Glutamatergic neuron (in vitro differentiated cells): ENCODE measurements around the gene FARP1. TPM values are rescaled to one million over a fixed set of nuclear protein-coding genes. Genes with fewer than 3 reads are reported as not detected.
A peak's percentile ranks its signal among the peaks of the same experiment; 100 is the strongest.

ENCODE experiments used
- DNase-seq: peaks from one replicate; pipeline ENCODE4 v3.0.0; 2022
- H3K27ac Mint-ChIP-seq: one replicate; pipeline ENCODE4 v1.8.0; 2020; ENCODE audit warnings: mild to moderate bottlenecking, mixed read lengths, inconsistent platforms; ENCODE audit not compliant: unreplicated experiment
- H3K27me3 Mint-ChIP-seq: one replicate; pipeline ENCODE4 v1.8.0; 2020; ENCODE audit warnings: mild to moderate bottlenecking, moderate library complexity, mixed read lengths, inconsistent platforms; ENCODE audit not compliant: unreplicated experiment
- H3K36me3 Mint-ChIP-seq: one replicate; pipeline ENCODE4 v1.8.0; 2020; ENCODE audit warnings: mild to moderate bottlenecking, mixed read lengths, inconsistent platforms; ENCODE audit not compliant: unreplicated experiment
- H3K4me1 Mint-ChIP-seq: one replicate; pipeline ENCODE4 v1.8.0; 2020; ENCODE audit warnings: mild to moderate bottlenecking, low read depth, mixed read lengths, inconsistent platforms; ENCODE audit not compliant: unreplicated experiment
- H3K4me3 Mint-ChIP-seq: one replicate; pipeline ENCODE4 v1.8.0; 2020; ENCODE audit warnings: mild to moderate bottlenecking, mixed read lengths, inconsistent platforms; ENCODE audit not compliant: unreplicated experiment
- H3K9me3 Mint-ChIP-seq: one replicate; pipeline ENCODE4 v1.8.0; 2020; ENCODE audit warnings: mild to moderate bottlenecking, moderate library complexity, mixed read lengths, inconsistent platforms; ENCODE audit not compliant: unreplicated experiment
- total RNA-seq: library from RNA; stranded (reverse); fragmentation: NEBNext Ultra II Directional; extraction: Animal tissue kit (Norgen Biotek cat#: 25700); gene quantifications from one replicate; pipeline ENCODE4 v1.2.1, GENCODE V29; 2021; ENCODE audit not compliant: unreplicated experiment
- TF ChIP-seq, protein P1 (sequence below): fragments of 200-600 bp; sonication (generic); IDR thresholded peaks from one replicate; pipeline ENCODE4 v1.5.0; 2021; ENCODE audit not compliant: partially characterized antibody, unreplicated experiment

Gene FARP1
- total RNA-seq, 1 donor from 2014 or later = 233 TPM

DNA sequence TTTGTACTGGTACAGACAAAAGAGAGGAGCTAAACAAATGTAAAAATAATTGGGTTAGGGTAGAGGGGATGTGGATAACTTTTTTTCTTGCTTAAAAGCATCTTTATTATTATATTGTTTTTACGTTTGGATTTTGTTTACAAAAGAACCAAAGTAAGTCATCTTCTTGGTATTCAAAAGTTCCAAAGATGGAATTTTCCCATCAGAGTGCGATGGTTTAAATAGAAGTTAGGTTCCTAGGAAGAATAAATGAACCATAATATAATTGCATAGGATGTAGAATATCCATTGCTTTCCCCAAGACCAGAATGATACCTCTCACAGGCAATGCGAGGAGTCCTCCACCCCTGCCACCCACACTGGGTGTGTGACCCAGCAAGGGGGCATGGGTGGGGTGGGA is 133.6 kb downstream of the FARP1 start:
- Mint-ChIP-seq H3K4me1 (peaks cover 67% of the 10 kb centered on the region), H3K36me3 (no peaks in the 10 kb centered on the region), H3K4me3 (peak overlapping the region; percentile 79), H3K27me3 (peaks cover 12% of the 10 kb centered on the region), H3K9me3 (peaks cover 18% of the 10 kb centered on the region), H3K27ac (peak overlapping the region; percentile 83)
- DNase-seq = no peak
- TF ChIP-seq, protein P1, sequence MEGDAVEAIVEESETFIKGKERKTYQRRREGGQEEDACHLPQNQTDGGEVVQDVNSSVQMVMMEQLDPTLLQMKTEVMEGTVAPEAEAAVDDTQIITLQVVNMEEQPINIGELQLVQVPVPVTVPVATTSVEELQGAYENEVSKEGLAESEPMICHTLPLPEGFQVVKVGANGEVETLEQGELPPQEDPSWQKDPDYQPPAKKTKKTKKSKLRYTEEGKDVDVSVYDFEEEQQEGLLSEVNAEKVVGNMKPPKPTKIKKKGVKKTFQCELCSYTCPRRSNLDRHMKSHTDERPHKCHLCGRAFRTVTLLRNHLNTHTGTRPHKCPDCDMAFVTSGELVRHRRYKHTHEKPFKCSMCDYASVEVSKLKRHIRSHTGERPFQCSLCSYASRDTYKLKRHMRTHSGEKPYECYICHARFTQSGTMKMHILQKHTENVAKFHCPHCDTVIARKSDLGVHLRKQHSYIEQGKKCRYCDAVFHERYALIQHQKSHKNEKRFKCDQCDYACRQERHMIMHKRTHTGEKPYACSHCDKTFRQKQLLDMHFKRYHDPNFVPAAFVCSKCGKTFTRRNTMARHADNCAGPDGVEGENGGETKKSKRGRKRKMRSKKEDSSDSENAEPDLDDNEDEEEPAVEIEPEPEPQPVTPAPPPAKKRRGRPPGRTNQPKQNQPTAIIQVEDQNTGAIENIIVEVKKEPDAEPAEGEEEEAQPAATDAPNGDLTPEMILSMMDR = no peak

DNA sequence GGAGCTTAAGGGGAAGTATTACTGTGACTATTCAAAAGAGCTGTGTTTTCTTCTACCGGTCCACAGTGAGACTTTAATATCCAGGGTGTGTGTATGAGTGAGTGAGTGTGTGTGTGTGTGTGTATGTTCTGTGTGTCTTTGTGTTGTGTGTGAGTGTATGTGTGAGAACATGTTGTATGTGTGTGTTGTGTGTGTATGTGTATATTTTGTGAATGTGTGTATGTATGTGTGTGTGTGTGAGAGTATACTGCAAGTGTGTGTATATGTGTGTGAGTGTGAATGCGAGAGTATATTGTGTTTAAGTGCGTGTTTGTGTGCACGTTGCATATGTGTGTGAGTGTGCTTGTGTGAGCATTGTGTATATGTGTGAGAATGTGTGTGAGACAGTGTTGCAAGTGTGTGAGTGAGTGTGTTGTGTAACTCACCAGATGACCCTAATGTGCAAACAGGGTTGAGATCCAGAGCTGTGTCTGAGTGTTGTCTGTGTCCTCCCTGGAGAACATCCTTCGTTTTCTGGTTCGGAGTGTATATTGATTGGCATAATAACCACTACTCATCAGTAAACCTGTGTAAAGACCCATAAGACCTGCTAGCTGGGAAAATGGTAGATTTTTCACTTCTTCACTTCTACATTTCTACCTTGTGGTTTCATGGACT is 135.3 kb downstream of the FARP1 start:
- Mint-ChIP-seq H3K9me3 (peaks cover 17% of the 10 kb centered on the region), H3K4me1 (peaks cover 57% of the 10 kb centered on the region), H3K27ac (peak overlapping the region; percentile 87), H3K27me3 (peaks cover 11% of the 10 kb centered on the region), H3K36me3 (no peaks in the 10 kb centered on the region), H3K4me3 (peak overlapping the region; percentile 45)
- no peak for DNase-seq
- TF ChIP-seq, protein P1 = no peak

DNA sequence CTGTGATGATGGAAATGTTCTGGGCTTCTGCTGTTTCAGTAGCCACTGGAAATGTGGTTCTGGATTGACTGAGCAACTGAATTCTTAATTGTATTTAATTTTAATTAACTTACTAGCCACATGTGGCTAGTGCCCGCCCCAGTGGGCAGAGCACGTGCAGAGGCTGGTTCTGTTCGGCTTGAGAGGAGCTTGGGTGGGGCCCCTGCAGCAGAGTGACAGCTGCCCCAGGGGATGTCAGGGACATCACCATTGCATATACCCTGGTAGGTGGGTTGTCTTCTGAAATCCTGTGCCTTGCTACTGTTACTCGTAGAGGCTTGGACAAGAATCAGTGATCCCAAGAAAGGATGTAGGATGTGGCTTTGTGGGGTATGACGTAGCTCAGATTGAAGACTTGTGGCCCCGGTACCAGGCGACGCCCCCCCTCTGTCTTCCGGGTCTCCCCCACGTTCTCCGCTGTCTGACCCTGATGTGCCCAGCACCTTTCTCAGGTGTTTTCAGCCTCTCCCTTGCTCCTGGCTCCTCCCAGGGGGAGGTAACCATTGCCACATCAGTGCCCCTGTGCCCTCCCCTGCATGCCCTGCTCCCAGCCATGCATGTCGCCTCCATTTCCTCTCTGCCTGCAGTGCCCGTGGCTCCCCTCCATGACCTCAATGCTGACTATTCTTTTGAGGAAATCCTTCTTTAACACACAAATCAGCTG is 136.7 kb downstream of the FARP1 start:
- peaks cover 46% of the 10 kb centered on the region for H3K4me1 Mint-ChIP-seq
- peaks cover 11% of the 10 kb centered on the region for H3K27me3 Mint-ChIP-seq
- TF ChIP-seq, protein P1 = no peak
- H3K36me3 Mint-ChIP-seq = no peaks in the 10 kb centered on the region
- peak overlapping the region; percentile 76 for H3K4me3 Mint-ChIP-seq
- H3K9me3 Mint-ChIP-seq = peaks cover 11% of the 10 kb centered on the region
- DNase-seq = no peak
- H3K27ac Mint-ChIP-seq = peak overlapping the region; percentile 83

DNA sequence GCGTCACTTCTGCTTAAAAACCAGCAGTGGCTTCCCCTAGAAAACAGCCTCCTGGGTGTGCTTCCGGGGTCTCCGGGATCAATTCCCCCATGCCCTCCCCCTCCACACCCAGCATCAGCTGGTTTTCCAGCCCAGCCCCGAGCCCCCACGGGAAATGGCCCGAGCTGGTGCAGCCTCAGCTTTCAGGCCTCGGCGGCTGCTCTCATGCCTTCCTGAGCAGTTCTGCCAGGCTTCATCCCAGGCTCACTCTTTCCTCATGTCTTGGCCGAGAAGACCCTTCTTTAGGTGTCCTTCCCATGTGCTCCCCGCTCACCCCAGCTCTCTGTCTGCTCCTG is 137.2 kb downstream of the FARP1 start:
- peak; percentile 89 for DNase-seq
- no peaks in the 10 kb centered on the region for H3K36me3 Mint-ChIP-seq
- peak overlapping the region; percentile 83 for H3K27ac Mint-ChIP-seq
- H3K9me3 Mint-ChIP-seq = peaks cover 11% of the 10 kb centered on the region
- TF ChIP-seq, protein P1 = no peak
- H3K27me3 Mint-ChIP-seq = peaks cover 11% of the 10 kb centered on the region
- H3K4me1 Mint-ChIP-seq = peaks cover 41% of the 10 kb centered on the region
- peak overlapping the region; percentile 76 for H3K4me3 Mint-ChIP-seq

DNA sequence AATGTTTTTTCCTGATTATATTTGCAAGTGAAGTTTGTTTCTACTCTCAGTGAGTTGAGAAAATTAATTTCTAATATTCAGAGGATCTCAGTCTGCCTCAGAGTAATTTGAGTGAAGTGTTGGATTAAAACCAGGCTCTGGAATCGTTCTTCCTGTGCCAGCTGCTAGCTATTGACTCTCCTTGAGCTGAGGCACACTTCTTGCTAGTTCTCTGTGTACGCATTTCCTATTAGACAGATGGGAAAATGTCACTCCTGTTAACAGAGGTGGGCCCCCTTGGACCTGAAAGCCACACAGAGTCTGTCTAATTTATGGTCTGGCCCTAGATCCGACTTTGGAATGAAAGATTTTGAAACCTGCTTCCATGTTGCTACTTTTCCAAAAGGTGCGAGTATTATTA is 141.8 kb downstream of the FARP1 start:
- peaks cover 16% of the 10 kb centered on the region for H3K9me3 Mint-ChIP-seq
- H3K36me3 Mint-ChIP-seq = no peaks in the 10 kb centered on the region
- H3K4me1 Mint-ChIP-seq = peaks cover 38% of the 10 kb centered on the region
- peaks cover 17% of the 10 kb centered on the region for H3K27me3 Mint-ChIP-seq
- TF ChIP-seq, protein P1 = no peak
- no peak overlapping the region for H3K27ac Mint-ChIP-seq
- no peak overlapping the region for H3K4me3 Mint-ChIP-seq
- no peak for DNase-seq
